K562 (cell line): ENCODE measurements around the gene PACRG. TPM values are rescaled to one million over a fixed set of nuclear protein-coding genes. Genes with fewer than 3 reads are reported as not detected.

Experiments
- ATAC-seq: fragments of 200-7000 bp; cut with Tn5 transposase; 3 replicates; pipeline ENCODE4 v1.9.1; 2020; ENCODE audit warnings: moderate library complexity
- BruUV-seq: library from RNA; stranded (reverse); fragments of 400-500 nt; replicated peaks from 2 replicates; lab custom pipeline; 2021; lab: Mats Ljungman, UMichigan
- CTCF ChIA-PET: fragments of 300-600 bp; formaldehyde crosslinking; extraction: SDS; loops from one replicate; lab custom pipeline; 2021; ENCODE audit warnings: low intra/inter-chr PET ratio; lab: Yijun Ruan, JAX
- POLR2A ChIA-PET: fragments of 300-600, 350-650 bp; sonication (Branson Sonifier 250); formaldehyde crosslinking; extraction: SDS; loops from one replicate; lab custom pipeline; 2021; ENCODE audit warnings: antibody characterized with exemption, inconsistent platforms; lab: Yijun Ruan, JAX
- DNase-seq, 4 experiments: peaks; one replicate each; pipeline versions ENCODE4 v3.0.0 to v3.0.0-alpha.2; 2011 to 2018; ENCODE audit warnings: low spot score in 3 of 4, mixed read lengths in 3 of 4; ENCODE audit errors: extremely low read depth in 1 of 4
- FAIRE-seq: peaks from 2 replicates; lab custom pipeline; 2011; peaks lifted over from hg19 to GRCh38; lab: Jason Lieb, UNC
- H2AFZ ChIP-seq: 2 replicates; pipeline ENCODE4 v1.6.0; 2011; ENCODE audit warnings: low read depth, low read length, control low read depth, inconsistent platforms
- H3K27ac ChIP-seq: fragments of 200-600 bp; 3 replicates; pipeline ENCODE4 v1.8.0; 2011; ENCODE audit warnings: low read depth, mild to moderate bottlenecking, control low read depth, inconsistent platforms, low read length, moderate library complexity, mixed read lengths; ENCODE audit errors: extremely low read depth
- H3K27me3 ChIP-seq, 2 experiments: fragments of 300-600 bp in 1 of 2; 2 replicates in 1 of 2; 3 replicates in 1 of 2; pipeline versions ENCODE4 v1.6.0 to v1.8.0; 2011; ENCODE audit warnings: inconsistent platforms in 2 of 2, low read length in 2 of 2, mild to moderate bottlenecking in 1 of 2, mixed read lengths in 1 of 2, moderate library complexity in 1 of 2; ENCODE audit not compliant: control insufficient read depth in 2 of 2, insufficient read depth in 2 of 2
- H3K36me3 ChIP-seq: fragments of 300-600 bp; 3 replicates; pipeline ENCODE4 v1.8.0; 2011; ENCODE audit warnings: mild to moderate bottlenecking, low read length, inconsistent platforms; ENCODE audit not compliant: control insufficient read depth, insufficient read depth
- H3K4me1 ChIP-seq, 2 experiments: fragments of 200-600 bp in 1 of 2; replicated peaks in 1 of 2; 2 replicates in 1 of 2; 3 replicates in 1 of 2; pipeline versions ENCODE4 v1.5.1 to v1.8.0; 2011; ENCODE audit warnings: inconsistent platforms in 2 of 2, low read length in 2 of 2, mild to moderate bottlenecking in 1 of 2, mixed read lengths in 1 of 2, moderate library complexity in 1 of 2; ENCODE audit not compliant: control insufficient read depth in 2 of 2, insufficient read depth in 2 of 2
- H3K4me2 ChIP-seq: 2 replicates; pipeline ENCODE4 v1.6.1; 2011; ENCODE audit warnings: low read length, control low read depth, inconsistent platforms, mixed read lengths; ENCODE audit not compliant: insufficient read depth
- H3K4me3 ChIP-seq: fragments of 200-600 bp; sonication (generic), shearing (Covaris generic); 2 replicates; pipeline ENCODE4 v1.5.1; 2016; ENCODE audit warnings: control low read depth, inconsistent platforms
- H3K79me2 ChIP-seq: fragments of 200-600 bp; 3 replicates; pipeline ENCODE4 v1.8.0; 2011; ENCODE audit warnings: low read length, inconsistent platforms; ENCODE audit not compliant: control insufficient read depth, insufficient read depth
- H3K9ac ChIP-seq, 2 experiments: 2 replicates each; pipeline versions ENCODE4 v1.6.0 to v1.6.1; 2011; ENCODE audit warnings: low read depth in 2 of 2, low read length in 2 of 2, control low read depth in 1 of 2, inconsistent platforms in 1 of 2, mild to moderate bottlenecking in 1 of 2, mixed read lengths in 1 of 2; ENCODE audit not compliant: insufficient read depth in 1 of 2
- H3K9me1 ChIP-seq: one replicate; pipeline ENCODE4 v1.6.0; 2011; ENCODE audit warnings: inconsistent platforms, mild to moderate bottlenecking, low read length, moderate library complexity; ENCODE audit not compliant: control insufficient read depth, insufficient read depth
- H3K9me3 ChIP-seq: replicated peaks from 2 replicates; pipeline ENCODE4 v1.5.1; 2011; ENCODE audit warnings: low read depth, low read length, inconsistent platforms; ENCODE audit not compliant: control insufficient read depth, insufficient read depth
- H4K20me1 ChIP-seq: replicated peaks from 2 replicates; pipeline ENCODE4 v1.6.1; 2011; ENCODE audit warnings: low read length, inconsistent platforms, mixed read lengths; ENCODE audit not compliant: control insufficient read depth, insufficient read depth
- ASH1L ChIP-seq: fragments of 450-650 bp; IDR thresholded peaks from 2 replicates; pipeline ENCODE4 v1.6.1; 2018; ENCODE audit warnings: borderline replicate concordance, mild to moderate bottlenecking, low read depth; ENCODE audit not compliant: partially characterized antibody
- KAT8 ChIP-seq: fragments of 450-650 bp; IDR thresholded peaks from 2 replicates; pipeline ENCODE4 v1.6.1; 2016; ENCODE audit warnings: low read depth, mild to moderate bottlenecking
- NFE2 ChIP-seq: IDR thresholded peaks from 2 replicates; pipeline ENCODE4 v1.6.1; 2014; ENCODE audit warnings: antibody characterized with exemption, low read depth
- RCOR1 ChIP-seq, 2 experiments: IDR thresholded peaks; 2 replicates each; pipeline ENCODE4 v1.6.1; 2012; ENCODE audit warnings: low read depth in 2 of 2, low read length in 2 of 2, borderline replicate concordance in 1 of 2, improper control_type of control experiment in 1 of 2
- RNF2 ChIP-seq: sonication (generic); IDR thresholded peaks from 2 replicates; pipeline ENCODE4 v1.6.1; 2016
- SMARCC2 ChIP-seq: fragments of 450-650 bp; IDR thresholded peaks from 2 replicates; pipeline ENCODE4 v1.6.1; 2017; ENCODE audit warnings: antibody characterized with exemption, moderate library complexity, mild to moderate bottlenecking, low read depth
- ZNF212 ChIP-seq: fragments of 450-650 bp; formaldehyde crosslinking; IDR thresholded peaks from 2 replicates; pipeline ENCODE4 v1.4.0; 2020; ENCODE audit warnings: mild to moderate bottlenecking
- ZNF347 ChIP-seq: fragments of 450-650 bp; formaldehyde crosslinking; IDR thresholded peaks from 2 replicates; pipeline ENCODE4 v1.4.0; 2020; ENCODE audit warnings: low read depth, mild to moderate bottlenecking, moderate library complexity
- WGBS: fragments of 100-300 bp; shearing (Covaris generic); methylation state at CpG from one replicate; pipeline ENCODE4 v1.1.6; 2016; ENCODE audit warnings: low coverage, mixed read lengths; ENCODE audit not compliant: insufficient coverage; ENCODE audit errors: missing lambda C conversion rate; 5-methylcytosine and 5-hydroxymethylcytosine counted together
- in situ Hi-C: fragments of 300-500 bp; cut with MboI; formaldehyde crosslinking; loops from 4 replicates; pipeline ENCODE4 v1.15.0; 2018; ENCODE audit warnings: inconsistent platforms, mixed read lengths
- intact Hi-C: fragments of 100-400 bp; cut with micrococcal nuclease; formaldehyde crosslinking; loops from 2 replicates; pipeline ENCODE4 v1.14.2; 2022
- polyA plus RNA-seq, 8 experiments: library from polyadenylated mRNA; depleted of rRNA in 4 of 8; stranded (reverse) in 5 of 8; unstranded in 3 of 8; fragments of >200 nt; fragmentation: Nextera tagmentation in 2 of 8; fragmentation: Illumina TruSeq in 1 of 8; extraction: Ambion mirVana in 2 of 8; extraction: Trizol in 1 of 8; gene quantifications; 2 replicates each; pipeline versions ENCODE4 v1.2.1 to v1.2.3, GENCODE V29; 2011 to 2014; ENCODE audit warnings: inconsistent platforms in 1 of 8, missing spikeins in 1 of 8
- total RNA-seq, 7 experiments: library from RNA; depleted of rRNA in 6 of 7; stranded (reverse); fragments of >200 nt in 6 of 7; fragmentation: Illumina TruSeq in 2 of 7; extraction: Trizol in 2 of 7; gene quantifications; 2 replicates each; pipeline versions ENCODE4 v1.2.1 to v1.2.3, GENCODE V29; 2011 to 2021; ENCODE audit warnings: low replicate concordance in 1 of 7
- TF ChIP-seq, protein P1 (sequence below): fragments of 200-800 bp; sonication (Bioruptor generic); IDR thresholded peaks from 2 replicates; pipeline ENCODE4 v1.6.1; 2016; ENCODE audit warnings: missing genetic modification characterization, missing compliant biosample characterization

The PACRG gene
- total and polyA plus RNA-seq, 9 of the 15 experiments (the other 6 are each of a cell fraction or from before 2014, with no cell fraction given), result 0.04 TPM; not detected in 8

DNA sequence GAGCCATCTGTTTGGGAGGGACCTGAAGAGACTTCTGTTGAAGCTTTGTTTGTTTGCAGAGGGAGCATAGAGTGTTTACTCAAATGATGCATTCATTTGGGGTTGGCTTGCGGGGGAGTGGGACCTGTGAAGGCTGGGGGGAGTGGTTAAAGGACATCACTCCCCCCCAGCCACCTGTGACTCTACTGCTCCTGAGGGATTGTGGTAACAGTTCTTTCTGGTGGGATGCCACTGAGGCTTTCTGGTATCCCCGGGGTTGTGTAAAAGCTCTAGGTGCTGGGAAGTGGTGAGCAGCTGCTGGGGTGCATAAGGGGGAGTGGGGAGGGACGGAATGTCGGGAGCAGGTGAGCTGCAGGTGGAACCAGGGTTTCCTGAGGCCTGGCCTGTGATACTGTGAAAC is 447.5 kb downstream of the PACRG start:
- POLR2A ChIA-PET, result interaction anchor here (0.6 kb wide), 2 partner anchors 16 to 783 kb away, joined by 3 to 4 read pairs; no protein-coding TSS in a partner anchor
- Histone ChIP-seq H3K27ac (no peak overlapping the region), H3K36me3 (no peaks in the 10 kb centered on the region), H3K4me2 (no peak overlapping the region), H2AFZ (no peak overlapping the region), H3K4me1 (no peaks in the 10 kb centered on the region), H3K9ac (no peak overlapping the region), H3K9me3 (no peaks in the 10 kb centered on the region), H3K9me1 (no peaks in the 10 kb centered on the region), H3K27me3 (peaks cover 0 to 10% of the 10 kb centered on the region in 2 experiments; a peak in 2 of 5 replicates), H3K79me2 (no peaks in the 10 kb centered on the region), H4K20me1 (no peaks in the 10 kb centered on the region), H3K4me3 (no peak overlapping the region)
- BruUV-seq, result no TSS peak
- TF ChIP-seq, protein P1, sequence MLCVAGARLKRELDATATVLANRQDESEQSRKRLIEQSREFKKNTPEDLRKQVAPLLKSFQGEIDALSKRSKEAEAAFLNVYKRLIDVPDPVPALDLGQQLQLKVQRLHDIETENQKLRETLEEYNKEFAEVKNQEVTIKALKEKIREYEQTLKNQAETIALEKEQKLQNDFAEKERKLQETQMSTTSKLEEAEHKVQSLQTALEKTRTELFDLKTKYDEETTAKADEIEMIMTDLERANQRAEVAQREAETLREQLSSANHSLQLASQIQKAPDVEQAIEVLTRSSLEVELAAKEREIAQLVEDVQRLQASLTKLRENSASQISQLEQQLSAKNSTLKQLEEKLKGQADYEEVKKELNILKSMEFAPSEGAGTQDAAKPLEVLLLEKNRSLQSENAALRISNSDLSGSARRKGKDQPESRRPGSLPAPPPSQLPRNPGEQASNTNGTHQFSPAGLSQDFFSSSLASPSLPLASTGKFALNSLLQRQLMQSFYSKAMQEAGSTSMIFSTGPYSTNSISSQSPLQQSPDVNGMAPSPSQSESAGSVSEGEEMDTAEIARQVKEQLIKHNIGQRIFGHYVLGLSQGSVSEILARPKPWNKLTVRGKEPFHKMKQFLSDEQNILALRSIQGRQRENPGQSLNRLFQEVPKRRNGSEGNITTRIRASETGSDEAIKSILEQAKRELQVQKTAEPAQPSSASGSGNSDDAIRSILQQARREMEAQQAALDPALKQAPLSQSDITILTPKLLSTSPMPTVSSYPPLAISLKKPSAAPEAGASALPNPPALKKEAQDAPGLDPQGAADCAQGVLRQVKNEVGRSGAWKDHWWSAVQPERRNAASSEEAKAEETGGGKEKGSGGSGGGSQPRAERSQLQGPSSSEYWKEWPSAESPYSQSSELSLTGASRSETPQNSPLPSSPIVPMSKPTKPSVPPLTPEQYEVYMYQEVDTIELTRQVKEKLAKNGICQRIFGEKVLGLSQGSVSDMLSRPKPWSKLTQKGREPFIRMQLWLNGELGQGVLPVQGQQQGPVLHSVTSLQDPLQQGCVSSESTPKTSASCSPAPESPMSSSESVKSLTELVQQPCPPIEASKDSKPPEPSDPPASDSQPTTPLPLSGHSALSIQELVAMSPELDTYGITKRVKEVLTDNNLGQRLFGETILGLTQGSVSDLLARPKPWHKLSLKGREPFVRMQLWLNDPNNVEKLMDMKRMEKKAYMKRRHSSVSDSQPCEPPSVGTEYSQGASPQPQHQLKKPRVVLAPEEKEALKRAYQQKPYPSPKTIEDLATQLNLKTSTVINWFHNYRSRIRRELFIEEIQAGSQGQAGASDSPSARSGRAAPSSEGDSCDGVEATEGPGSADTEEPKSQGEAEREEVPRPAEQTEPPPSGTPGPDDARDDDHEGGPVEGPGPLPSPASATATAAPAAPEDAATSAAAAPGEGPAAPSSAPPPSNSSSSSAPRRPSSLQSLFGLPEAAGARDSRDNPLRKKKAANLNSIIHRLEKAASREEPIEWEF (CRISPR knock-in tag), result no peak
- no peak for TF ChIP-seq ZNF212 (CRISPR knock-in tag)
- no peak for TF ChIP-seq ASH1L
- TF ChIP-seq RNF2, result no peak
- TF ChIP-seq NFE2, result no peak
- no peak for TF ChIP-seq ZNF347 (CRISPR knock-in tag)
- no peak for TF ChIP-seq KAT8
- no peak for TF ChIP-seq RCOR1 (IDR thresholded peaks at IDR 0.05; ENCODE audit: borderline replicate concordance in 1 of 2, low read depth in 2 of 2, low read length in 2 of 2)
- TF ChIP-seq SMARCC2, result no peak
- intact Hi-C loops, result no loop called here
- FAIRE-seq, result no peak
- in situ Hi-C loops, result no loop called here
- ATAC-seq, result no peak
- DNase-seq, result no peak
- CTCF ChIA-PET, result no interaction called here
- 0% methylated on average over 4 of the region's 4 CpGs for WGBS
